Measurements from ENCODE around the gene SUOX. TPM values are rescaled to one million over a fixed set of nuclear protein-coding genes. Genes with fewer than 3 reads are reported as not detected.
A peak's percentile ranks its signal among the peaks of the same experiment; 100 is the strongest.

SUOX gene
- total RNA-seq, 1 experiment from 2014 or later = 11.8 TPM

DNA sequence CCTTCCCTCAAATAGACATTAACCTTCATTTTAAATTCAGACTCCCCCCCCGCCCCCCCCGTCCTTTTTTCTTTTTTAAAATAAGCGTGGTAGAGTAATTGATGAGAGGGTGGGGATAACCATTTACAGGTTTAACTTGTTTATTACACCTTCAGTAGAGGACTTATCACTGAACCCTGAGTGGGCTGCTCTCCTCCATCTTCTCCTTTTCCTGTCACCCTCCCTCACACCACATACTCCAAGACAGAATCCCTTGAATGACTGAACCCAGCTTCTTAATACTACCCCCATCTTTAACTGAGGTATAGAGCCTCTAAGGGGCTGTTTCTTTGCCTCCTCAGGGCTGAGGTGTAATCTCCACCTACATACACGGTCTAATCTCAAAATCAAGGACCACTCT, 20.1 kb downstream of the SUOX start:
- H3K4me3 ChIP-seq = no peak overlapping the region
- no peaks in the 10 kb centered on the region for H3K27me3 ChIP-seq (replicated peaks)
- H3K4me1 ChIP-seq (replicated peaks) = no peaks in the 10 kb centered on the region
- no peaks in the 10 kb centered on the region for H3K9me3 ChIP-seq (replicated peaks)
- peaks cover 5% of the 10 kb centered on the region; the same call in 1 of the 2 replicates for H3K36me3 ChIP-seq
- no peak for DNase-seq (ENCODE audit: low read depth in 1 of 2, low spot score in 2 of 2)
- H3K27ac ChIP-seq = no peak overlapping the region

DNA sequence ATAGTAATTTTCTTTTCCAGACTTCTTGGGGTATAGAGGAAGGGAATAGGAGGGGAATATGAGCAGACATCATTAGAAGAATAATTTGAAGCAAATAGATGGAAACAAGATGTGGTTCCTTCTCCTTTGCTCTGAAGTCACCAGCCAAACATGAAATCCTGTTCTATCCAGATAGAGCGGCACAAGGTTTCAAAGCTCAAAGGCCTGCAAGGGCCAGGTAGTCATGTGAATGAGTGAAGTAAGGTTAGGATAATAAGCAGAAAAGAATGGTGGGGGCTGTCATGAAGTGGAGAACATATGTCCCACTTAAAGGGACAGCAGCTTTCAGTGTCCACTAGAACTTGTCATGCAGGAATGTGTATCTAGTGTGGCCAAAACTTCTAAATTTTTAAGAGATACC, 21.3 kb downstream of the SUOX start:
- DNase-seq (ENCODE audit: low read depth in 1 of 2, low spot score in 2 of 2) = no peak
- Histone ChIP-seq H3K36me3 (peaks cover 5% of the 10 kb centered on the region; the same call in 1 of the 2 replicates), H3K27me3 (replicated peaks) (no peaks in the 10 kb centered on the region), H3K4me1 (replicated peaks) (no peaks in the 10 kb centered on the region), H3K27ac (no peak overlapping the region), H3K9me3 (replicated peaks) (no peaks in the 10 kb centered on the region), H3K4me3 (no peak overlapping the region)

DNA sequence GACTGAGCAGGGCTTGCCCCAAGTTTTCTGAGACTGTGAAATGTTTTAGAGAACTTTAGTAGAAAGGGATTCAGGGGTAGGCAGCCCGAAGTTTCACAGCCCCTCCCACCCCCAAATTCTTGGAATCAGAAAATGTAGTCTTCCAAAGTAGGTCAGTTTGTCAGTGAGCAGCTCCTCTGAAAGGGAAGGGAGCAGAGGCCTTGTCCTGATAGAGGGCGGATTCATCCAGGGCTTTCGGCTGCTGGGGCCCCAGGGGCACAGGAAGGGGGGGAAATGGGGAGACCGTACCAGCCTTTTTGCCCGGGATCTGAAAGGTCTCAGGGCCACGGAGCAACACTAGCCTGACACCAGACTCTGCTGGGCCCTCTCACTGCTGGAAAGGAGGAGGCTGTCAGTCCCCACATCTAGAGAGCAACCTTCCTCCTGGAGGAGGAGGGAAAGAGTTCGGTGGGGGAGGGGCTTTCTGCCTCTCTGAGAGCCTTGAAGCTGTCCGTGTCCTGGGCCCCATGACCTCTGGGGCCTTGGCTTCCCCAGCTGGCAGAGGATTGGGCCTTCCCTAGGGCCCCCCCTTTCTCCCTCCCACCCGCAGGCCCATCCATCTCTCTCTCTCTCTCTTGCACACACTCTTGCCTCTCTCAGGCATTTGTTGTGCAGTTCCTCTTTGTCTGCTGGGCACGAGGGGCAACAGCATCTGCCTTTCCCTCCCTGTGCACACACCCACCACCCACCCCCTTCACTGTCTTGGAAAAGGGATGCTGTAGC, 23.5 kb downstream of the SUOX start, which contains the start of gene IKZF4:
Gene IKZF4, plus strand, starts transcription at position 621 of the 762 bp plus-strand sequence. CDS start 451 bp downstream, outside the sequence.
- Histone ChIP-seq H3K27me3 (replicated peaks) (no peaks in the 10 kb centered on the region), H3K4me1 (replicated peaks) (no peaks in the 10 kb centered on the region), H3K9me3 (replicated peaks) (no peaks in the 10 kb centered on the region), H3K4me3 (no peak within 1 kb of the TSS), H3K36me3 (peaks cover 5% of the 10 kb centered on the region; the same call in 1 of the 2 replicates), H3K27ac (no peak within 1 kb of the TSS)
- DNase-seq (ENCODE audit: low read depth in 1 of 2, low spot score in 2 of 2) = no peak

DNA sequence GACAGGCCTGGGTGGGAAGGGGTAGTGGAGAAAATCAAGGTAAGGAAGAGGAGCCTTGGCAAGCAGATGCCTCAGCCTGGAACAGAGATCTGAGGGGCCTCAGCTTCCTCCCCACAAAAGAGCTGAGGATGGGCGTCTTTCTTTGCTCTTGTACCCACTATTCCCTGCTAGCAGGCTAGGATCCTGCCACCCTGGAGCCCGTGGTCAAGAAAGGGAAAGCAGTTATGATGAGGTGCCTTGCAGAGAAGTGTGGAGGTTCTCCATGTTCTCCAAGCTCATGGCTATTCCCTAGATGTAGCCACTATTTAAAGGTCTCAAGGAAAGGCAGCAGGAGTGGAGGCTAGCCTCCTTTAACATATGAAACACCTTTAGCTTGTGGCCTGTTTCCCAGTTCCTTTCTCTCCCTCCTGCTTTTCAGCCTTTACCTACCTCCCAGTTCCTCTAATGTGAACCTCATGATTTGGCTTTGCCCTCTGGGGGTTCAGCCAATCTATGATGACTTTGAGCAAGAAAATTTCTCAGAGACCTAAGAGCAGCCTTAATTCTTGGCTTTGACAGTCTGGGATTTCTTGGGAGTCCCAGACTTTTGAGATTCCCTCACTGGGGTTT, 24.9 kb downstream of the SUOX start:
- Histone ChIP-seq H3K27ac (no peak overlapping the region), H3K27me3 (replicated peaks) (no peaks in the 10 kb centered on the region), H3K4me1 (replicated peaks) (no peaks in the 10 kb centered on the region), H3K4me3 (no peak overlapping the region), H3K36me3 (peaks cover 5% of the 10 kb centered on the region; the same call in 1 of the 2 replicates), H3K9me3 (replicated peaks) (no peaks in the 10 kb centered on the region)
- no peak for DNase-seq (ENCODE audit: low read depth in 1 of 2, low spot score in 2 of 2)

DNA sequence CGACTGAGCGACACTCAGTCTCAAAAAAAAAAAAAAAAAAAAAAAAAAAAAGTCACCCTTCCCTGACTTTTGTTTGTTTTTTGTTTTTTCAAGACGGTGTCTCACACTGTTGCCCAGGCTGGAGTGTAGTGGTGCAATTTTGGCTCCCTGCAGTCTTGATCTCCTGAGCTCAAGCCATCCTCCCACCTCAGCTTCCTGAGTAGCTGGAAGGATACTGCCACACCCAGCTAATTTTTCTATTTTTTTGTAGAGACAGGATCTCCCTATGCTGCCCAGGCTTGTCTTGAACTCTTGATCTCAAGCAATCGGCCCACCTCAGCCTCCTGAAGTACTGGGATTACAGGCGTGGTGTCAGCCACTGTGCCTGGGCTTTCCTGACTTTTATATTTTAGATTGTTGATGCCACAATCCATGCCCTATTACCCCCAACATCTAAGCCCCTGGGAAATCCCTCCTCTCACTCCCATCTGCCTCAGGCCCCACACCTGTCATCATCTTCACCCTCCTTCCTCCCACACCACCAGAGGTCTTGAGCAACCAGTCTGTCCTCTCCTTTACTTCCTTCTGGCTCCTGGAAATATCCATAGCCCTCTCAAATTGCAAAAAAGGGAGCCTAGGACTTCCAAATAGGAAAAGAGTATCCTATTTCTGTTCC, 31.6 kb downstream of the SUOX start:
- Histone ChIP-seq H3K27me3 (replicated peaks) (no peaks in the 10 kb centered on the region), H3K4me1 (replicated peaks) (no peaks in the 10 kb centered on the region)
- no peak for DNase-seq (ENCODE audit: low read depth in 1 of 2, low spot score in 2 of 2)

DNA sequence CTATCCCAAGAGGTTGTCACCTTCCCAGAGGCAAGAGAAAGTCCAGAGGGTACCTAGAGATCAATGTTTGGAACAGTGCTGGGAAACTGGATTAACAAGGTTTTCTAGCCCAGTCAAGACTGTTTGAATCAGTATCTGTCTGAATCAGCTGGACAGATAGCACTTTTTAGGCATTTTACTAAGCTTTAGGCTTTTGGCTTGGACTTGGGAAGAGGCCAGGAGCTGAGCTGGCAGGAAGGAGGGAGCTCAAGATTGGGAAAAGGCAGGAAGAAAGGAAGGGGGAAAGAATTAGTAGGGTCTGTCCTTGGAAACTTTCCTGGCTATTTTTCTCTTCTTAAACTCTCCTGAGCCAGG, 32.1 kb downstream of the SUOX start:
- Histone ChIP-seq H3K9me3 (replicated peaks) (no peaks in the 10 kb centered on the region), H3K27me3 (replicated peaks) (no peaks in the 10 kb centered on the region), H3K4me1 (replicated peaks) (no peaks in the 10 kb centered on the region), H3K27ac (no peak overlapping the region), H3K4me3 (no peak overlapping the region), H3K36me3 (no peaks in the 10 kb centered on the region)
- DNase-seq (ENCODE audit: low read depth in 1 of 2, low spot score in 2 of 2) = no peak

More for the DNA sequence above, 31.6 kb downstream of the SUOX start:
- Histone ChIP-seq H3K27ac (no peak overlapping the region), H3K36me3 (no peaks in the 10 kb centered on the region), H3K9me3 (replicated peaks) (no peaks in the 10 kb centered on the region), H3K4me3 (no peak overlapping the region)

DNA sequence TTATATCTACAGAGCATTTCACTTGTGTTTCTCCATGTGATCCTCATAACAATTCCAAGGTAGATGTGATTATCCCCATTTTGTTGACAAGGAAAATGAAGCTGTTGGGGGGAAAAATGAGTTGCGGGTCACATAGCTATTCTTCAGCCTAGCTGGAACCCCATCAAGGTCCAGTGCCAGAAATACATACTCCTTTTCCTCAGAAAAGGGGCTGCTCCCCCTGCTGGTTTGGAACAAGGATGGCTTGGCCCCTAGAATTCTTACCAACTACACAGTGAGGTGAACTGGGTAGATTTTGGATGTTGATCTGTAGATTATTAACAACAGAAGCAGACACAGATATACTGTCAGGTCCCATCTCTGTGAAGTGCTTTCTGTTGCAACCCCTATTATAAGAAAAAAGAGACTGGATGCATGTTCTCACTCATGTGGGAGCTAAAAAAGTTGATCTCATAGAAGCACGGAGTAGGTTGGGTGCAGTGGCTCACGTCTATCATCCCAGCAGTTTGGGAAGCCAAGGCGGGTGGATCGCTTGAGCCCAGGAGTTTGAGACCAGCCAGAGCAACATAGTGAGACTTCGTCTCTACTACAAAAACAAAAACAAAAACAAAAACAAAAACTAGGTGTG, 32.7 kb downstream of the SUOX start:
- DNase-seq (ENCODE audit: low read depth in 1 of 2, low spot score in 2 of 2) = peak; percentile 18 to 55
- Histone ChIP-seq H3K27ac (no peak overlapping the region), H3K27me3 (replicated peaks) (no peaks in the 10 kb centered on the region), H3K36me3 (no peaks in the 10 kb centered on the region), H3K4me1 (replicated peaks) (no peaks in the 10 kb centered on the region), H3K9me3 (replicated peaks) (no peaks in the 10 kb centered on the region), H3K4me3 (no peak overlapping the region)

DNA sequence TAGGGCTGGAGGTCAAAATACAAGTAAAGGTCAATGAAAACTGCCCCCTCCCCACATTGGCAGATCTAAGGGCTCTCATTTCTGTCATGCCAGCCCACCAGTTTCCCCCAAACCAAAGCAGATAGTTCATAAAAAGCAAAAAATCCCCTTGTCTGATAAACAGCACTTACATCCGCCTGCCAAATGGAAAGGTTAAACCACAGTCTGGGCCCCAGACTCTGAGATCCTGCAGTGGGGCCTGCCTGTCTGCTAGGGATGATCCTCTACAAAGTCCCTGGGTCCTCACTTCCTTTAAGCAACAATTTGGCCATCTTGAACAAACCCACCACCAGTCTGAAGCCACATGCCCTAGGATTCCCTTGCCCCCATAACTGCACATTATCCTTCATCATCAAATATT, 34.9 kb downstream of the SUOX start:
- H3K36me3 ChIP-seq = 0 out of 2 replicates have a peak, but pooled peaks cover 2% of the 10 kb centered on the region
- H3K4me1 ChIP-seq (replicated peaks) = no peaks in the 10 kb centered on the region
- H3K27ac ChIP-seq = no peak overlapping the region
- no peak overlapping the region for H3K4me3 ChIP-seq
- no peak for DNase-seq (ENCODE audit: low read depth in 1 of 2, low spot score in 2 of 2)
- H3K27me3 ChIP-seq (replicated peaks) = no peaks in the 10 kb centered on the region
- no peaks in the 10 kb centered on the region for H3K9me3 ChIP-seq (replicated peaks)

DNA sequence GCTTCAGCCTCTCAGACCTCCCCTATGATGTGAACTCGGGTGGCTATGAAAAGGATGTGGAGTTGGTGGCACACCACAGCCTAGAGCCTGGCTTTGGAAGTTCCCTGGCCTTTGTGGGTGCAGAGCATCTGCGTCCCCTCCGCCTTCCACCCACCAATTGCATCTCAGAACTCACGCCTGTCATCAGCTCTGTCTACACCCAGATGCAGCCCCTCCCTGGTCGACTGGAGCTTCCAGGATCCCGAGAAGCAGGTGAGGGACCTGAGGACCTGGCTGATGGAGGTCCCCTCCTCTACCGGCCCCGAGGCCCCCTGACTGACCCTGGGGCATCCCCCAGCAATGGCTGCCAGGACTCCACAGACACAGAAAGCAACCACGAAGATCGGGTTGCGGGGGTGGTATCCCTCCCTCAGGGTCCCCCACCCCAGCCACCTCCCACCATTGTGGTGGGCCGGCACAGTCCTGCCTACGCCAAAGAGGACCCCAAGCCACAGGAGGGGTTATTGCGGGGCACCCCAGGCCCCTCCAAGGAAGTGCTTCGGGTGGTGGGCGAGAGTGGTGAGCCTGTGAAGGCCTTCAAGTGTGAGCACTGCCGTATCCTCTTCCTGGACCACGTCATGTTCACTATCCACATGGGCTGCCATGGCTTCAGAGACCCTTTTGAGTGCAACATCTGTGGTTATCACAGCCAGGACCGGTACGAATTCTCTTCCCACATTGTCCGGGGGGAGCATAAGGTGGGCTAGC, 37.7 kb downstream of the SUOX start:
- Histone ChIP-seq H3K9me3 (replicated peaks) (no peaks in the 10 kb centered on the region), H3K4me1 (replicated peaks) (no peaks in the 10 kb centered on the region), H3K36me3 (0 out of 2 replicates have a peak, but pooled peaks cover 2% of the 10 kb centered on the region), H3K27me3 (replicated peaks) (no peaks in the 10 kb centered on the region), H3K27ac (no peak overlapping the region), H3K4me3 (no peak overlapping the region)
- no peak for DNase-seq (ENCODE audit: low read depth in 1 of 2, low spot score in 2 of 2)

DNA sequence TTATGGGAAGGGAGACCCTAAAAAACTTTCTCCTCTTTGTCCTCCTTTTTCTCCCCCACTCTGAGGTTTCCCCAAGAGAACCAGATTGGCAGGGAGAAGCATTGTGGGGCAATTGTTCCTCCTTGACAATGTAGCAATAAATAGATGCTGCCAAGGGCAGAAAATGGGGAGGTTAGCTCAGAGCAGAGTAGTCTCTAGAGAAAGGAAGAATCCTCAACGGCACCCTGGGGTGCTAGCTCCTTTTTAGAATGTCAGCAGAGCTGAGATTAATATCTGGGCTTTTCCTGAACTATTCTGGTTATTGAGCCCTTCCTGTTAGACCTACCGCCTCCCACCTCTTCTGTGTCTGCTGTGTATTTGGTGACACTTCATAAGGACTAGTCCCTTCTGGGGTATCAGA, 40.1 kb downstream of the SUOX start:
- Histone ChIP-seq H3K36me3 (peaks cover 3% of the 10 kb centered on the region), H3K9me3 (replicated peaks) (no peaks in the 10 kb centered on the region), H3K4me1 (replicated peaks) (peaks cover 8% of the 10 kb centered on the region), H3K4me3 (no peak overlapping the region), H3K27ac (no peak overlapping the region), H3K27me3 (replicated peaks) (no peaks in the 10 kb centered on the region)
- DNase-seq (ENCODE audit: low read depth in 1 of 2, low spot score in 2 of 2) = no peak

DNA sequence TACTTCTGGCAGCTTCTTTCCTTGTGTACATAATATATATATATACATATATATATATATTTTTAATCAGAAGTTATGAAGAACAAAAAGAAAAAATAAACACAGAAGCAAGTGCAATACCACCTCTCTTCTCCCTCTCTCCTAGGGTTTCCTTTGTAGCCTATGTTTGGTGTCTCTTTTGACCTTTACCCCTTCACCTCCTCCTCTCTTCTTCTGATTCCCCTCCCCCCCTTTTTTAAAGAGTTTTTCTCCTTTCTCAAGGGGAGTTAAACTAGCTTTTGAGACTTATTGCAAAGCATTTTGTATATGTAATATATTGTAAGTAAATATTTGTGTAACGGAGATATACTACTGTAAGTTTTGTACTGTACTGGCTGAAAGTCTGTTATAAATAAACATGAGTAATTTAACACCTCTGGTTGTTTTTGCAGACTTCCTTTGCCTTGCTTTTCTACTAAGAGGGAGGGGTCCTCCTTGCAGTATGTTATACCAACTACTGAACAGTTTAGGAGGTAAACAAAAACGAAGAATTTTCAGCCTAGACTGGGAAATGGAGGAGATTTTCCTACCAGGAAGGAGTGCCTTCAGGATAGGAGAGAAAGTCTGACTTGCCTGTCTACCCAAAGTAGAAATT, 41.1 kb downstream of the SUOX start:
- Histone ChIP-seq H3K27ac (no peak overlapping the region), H3K36me3 (peaks cover 13% of the 10 kb centered on the region), H3K4me3 (no peak overlapping the region), H3K27me3 (replicated peaks) (no peaks in the 10 kb centered on the region), H3K9me3 (replicated peaks) (no peaks in the 10 kb centered on the region), H3K4me1 (replicated peaks) (peaks cover 12% of the 10 kb centered on the region)
- DNase-seq (ENCODE audit: low read depth in 1 of 2, low spot score in 2 of 2) = no peak

DNA sequence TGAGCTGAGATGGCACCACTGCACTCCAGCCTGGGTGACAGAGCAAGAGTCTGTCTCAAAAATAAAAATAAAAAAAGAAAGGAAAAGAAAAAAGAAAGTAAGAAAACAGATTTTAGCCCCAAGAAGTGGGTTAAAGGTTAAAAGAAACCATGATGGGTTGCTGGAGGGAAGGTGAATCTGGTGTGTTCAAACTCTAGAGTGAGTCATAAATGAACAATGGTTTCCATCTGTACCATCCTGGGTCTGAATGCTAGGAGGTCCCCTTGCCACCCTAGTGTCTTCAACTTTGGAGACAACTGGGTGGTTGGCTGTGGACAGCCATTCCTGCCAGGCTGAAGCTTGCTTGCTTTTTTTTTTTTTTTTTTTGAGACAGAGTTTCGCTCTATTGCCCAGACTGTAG, 43.1 kb downstream of the SUOX start:
- H3K4me1 ChIP-seq (replicated peaks) = peaks cover 14% of the 10 kb centered on the region
- H3K36me3 ChIP-seq = peaks cover 30% of the 10 kb centered on the region
- H3K4me3 ChIP-seq = no peak overlapping the region
- no peak overlapping the region for H3K27ac ChIP-seq
- DNase-seq (ENCODE audit: low read depth in 1 of 2, low spot score in 2 of 2) = no peak
- H3K9me3 ChIP-seq (replicated peaks) = no peaks in the 10 kb centered on the region
- no peaks in the 10 kb centered on the region for H3K27me3 ChIP-seq (replicated peaks)
